ENCODE data around the gene SLC35G1.

DNA sequence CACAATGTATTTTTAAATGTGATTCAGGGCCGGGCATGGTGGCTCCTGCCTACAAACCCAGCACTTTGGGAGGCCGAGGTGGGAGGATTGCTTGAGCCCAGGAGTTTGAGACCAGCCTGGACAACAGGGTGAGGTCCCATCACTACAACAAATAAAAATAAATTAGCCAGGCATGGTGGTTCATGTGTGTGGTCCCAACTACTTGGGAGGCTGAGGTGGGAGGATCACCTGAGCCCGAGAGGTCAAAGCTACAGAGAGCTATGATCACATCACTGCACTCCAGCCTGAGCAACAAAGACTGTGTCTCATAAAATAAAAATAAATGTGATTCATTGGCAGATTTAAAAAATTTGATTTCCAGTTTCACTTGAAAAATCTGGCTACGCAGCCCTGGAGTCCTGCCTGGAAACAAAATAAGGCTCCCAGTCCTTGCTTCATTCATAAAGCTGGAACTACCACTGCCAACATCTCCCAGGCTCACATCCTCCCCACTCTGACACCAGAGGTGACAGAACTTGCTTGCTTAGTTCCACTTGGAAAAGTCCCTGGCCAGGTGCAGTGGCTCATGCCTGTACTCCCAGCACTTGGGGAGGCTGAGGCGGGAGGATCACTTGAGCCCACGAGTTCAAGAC lies 27.9 kb upstream of the SLC35G1 start:
- TF ChIP-seq CTCF (conservative IDR thresholded peaks at IDR 0.05 in 1 of 2, IDR thresholded peaks at IDR 0.05 in 1 of 2; ENCODE audit: extremely low read depth in 1 of 2, insufficient read depth in 1 of 2, low read depth in 1 of 2, low read length in 2 of 2): no peak
- TF ChIP-seq EZH2 (IDR thresholded peaks at IDR 0.05; ENCODE audit: borderline replicate concordance, low read length): no peak

All from mammary epithelial cell (primary cell).